Mammary epithelial cell (primary cell): ENCODE data around the gene AKAP13.

ENCODE experiments used
- EZH2 ChIP-seq: IDR thresholded peaks from 2 replicates; pipeline ENCODE4 v1.6.1; 2012; ENCODE audit warnings: low read length, inconsistent platforms, borderline replicate concordance
- TF ChIP-seq, protein P1 (sequence below), 2 donors: IDR thresholded peaks in 1 of 2; conservative IDR thresholded peaks in 1 of 2; 2 replicates each; pipeline ENCODE4 v1.5.1; 2011 to 2012; ENCODE audit warnings: inconsistent platforms in 2 of 2, low read length in 2 of 2, mild to moderate bottlenecking in 2 of 2, control low read depth in 1 of 2, low read depth in 1 of 2; ENCODE audit not compliant: insufficient read depth in 1 of 2; ENCODE audit errors: extremely low read depth in 1 of 2

DNA sequence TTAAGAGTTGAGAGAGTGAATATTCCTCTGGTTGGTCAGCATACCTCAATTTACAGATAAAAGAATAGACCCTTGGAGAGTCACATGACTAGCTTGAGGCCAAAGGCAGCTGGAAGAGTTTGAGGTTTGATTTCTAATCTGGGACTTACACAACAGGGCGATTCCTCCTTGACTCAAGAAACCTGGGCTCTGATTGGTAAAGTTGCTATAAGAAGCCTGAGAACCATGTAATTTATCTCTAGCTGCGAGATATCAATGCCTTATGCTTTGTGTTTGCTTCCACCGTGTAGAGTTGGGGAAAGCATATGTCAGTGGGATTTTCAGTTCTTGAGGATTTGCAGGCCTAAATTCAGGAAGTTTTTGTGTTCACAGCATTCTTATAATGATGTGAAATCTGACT lies 208.3 kb downstream of the AKAP13 start:
- TF ChIP-seq, protein P1, sequence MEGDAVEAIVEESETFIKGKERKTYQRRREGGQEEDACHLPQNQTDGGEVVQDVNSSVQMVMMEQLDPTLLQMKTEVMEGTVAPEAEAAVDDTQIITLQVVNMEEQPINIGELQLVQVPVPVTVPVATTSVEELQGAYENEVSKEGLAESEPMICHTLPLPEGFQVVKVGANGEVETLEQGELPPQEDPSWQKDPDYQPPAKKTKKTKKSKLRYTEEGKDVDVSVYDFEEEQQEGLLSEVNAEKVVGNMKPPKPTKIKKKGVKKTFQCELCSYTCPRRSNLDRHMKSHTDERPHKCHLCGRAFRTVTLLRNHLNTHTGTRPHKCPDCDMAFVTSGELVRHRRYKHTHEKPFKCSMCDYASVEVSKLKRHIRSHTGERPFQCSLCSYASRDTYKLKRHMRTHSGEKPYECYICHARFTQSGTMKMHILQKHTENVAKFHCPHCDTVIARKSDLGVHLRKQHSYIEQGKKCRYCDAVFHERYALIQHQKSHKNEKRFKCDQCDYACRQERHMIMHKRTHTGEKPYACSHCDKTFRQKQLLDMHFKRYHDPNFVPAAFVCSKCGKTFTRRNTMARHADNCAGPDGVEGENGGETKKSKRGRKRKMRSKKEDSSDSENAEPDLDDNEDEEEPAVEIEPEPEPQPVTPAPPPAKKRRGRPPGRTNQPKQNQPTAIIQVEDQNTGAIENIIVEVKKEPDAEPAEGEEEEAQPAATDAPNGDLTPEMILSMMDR (conservative IDR thresholded peaks at IDR 0.05 in 1 of 2, IDR thresholded peaks at IDR 0.05 in 1 of 2; ENCODE audit: extremely low read depth in 1 of 2, insufficient read depth in 1 of 2, low read depth in 1 of 2, low read length in 2 of 2) = no peak
- no peak for TF ChIP-seq EZH2
